A549 (cell line): ENCODE results near the gene TTLL13.

Source experiments
- BHLHE40 ChIP-seq: IDR thresholded peaks from 2 replicates; pipeline ENCODE4 v1.6.1; 2012; ENCODE audit warnings: low read depth, low read length, inconsistent platforms
- EP300 ChIP-seq, 2 experiments: fragments of >200 bp; sonication (Bioruptor Twin); formaldehyde crosslinking; IDR thresholded peaks; 2 replicates in 1 of 2; 3 replicates in 1 of 2; pipeline ENCODE4 v1.6.1; 2016 to 2017
- JUN ChIP-seq, 2 experiments: fragments of >200 bp; sonication (Bioruptor Twin); formaldehyde crosslinking; IDR thresholded peaks; 2 replicates in 1 of 2; 3 replicates in 1 of 2; pipeline ENCODE4 v1.6.1; 2016 to 2017
- POLR2A ChIP-seq: IDR thresholded peaks from 2 replicates; pipeline ENCODE4 v1.6.1; 2012; ENCODE audit warnings: mild to moderate bottlenecking, low read length
- TF ChIP-seq, protein P1 (sequence below): fragments of 450-650 bp; IDR thresholded peaks from 2 replicates; pipeline ENCODE4 v1.6.1; 2014; ENCODE audit warnings: antibody characterized with exemption

DNA sequence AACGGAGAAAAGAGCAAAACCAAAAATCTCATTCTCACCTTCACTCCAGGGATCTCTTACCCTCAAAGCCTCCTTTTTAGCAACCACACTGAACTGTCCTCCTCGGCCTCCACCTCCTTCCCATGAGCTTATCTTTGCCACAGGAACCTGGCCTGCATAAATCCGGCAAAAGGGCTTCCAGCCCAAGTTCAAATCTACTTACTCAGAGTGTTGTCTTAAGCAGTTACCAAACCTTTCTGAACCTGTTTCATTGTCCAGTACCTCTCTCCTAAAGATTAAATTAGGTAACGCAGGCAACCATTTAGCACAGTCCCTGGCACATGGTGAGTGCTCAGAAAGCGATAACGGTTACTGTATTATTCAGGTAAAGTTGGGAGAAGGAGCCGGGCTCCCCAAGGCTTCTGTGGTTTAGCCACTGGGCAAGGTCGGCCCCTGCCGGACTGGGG, 16.4 kb upstream of the TTLL13 start:
- TF ChIP-seq POLR2A (no peak), JUN (IDR thresholded peaks at IDR 0.05) (no peak), EP300 (IDR thresholded peaks at IDR 0.05) (no peak), BHLHE40 (no peak)
- TF ChIP-seq, protein P1, sequence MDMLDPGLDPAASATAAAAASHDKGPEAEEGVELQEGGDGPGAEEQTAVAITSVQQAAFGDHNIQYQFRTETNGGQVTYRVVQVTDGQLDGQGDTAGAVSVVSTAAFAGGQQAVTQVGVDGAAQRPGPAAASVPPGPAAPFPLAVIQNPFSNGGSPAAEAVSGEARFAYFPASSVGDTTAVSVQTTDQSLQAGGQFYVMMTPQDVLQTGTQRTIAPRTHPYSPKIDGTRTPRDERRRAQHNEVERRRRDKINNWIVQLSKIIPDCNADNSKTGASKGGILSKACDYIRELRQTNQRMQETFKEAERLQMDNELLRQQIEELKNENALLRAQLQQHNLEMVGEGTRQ = no peak
